ENCODE results near the gene ZNF334.

DNA sequence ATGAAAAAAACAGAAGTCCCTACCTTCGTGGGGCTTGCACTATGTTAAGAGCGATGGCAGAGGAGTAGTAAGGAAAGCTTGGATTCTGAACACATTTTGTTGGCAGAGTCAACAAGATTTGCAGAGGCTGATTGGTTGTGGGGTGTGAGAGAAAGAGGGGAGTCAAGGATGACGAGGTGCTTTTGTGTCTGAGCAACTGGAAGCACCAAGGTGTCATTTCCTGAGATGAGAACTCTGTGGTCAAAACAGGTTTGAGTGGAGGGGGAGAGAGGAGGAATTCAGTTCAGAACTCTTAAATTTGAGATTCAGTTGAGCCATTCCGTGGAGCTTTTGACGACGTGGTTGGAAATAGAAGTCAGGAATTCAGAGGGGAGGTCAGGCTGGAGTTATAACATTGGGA is 33.6 kb upstream of the ZNF334 start:
- TF ChIP-seq, protein P1, sequence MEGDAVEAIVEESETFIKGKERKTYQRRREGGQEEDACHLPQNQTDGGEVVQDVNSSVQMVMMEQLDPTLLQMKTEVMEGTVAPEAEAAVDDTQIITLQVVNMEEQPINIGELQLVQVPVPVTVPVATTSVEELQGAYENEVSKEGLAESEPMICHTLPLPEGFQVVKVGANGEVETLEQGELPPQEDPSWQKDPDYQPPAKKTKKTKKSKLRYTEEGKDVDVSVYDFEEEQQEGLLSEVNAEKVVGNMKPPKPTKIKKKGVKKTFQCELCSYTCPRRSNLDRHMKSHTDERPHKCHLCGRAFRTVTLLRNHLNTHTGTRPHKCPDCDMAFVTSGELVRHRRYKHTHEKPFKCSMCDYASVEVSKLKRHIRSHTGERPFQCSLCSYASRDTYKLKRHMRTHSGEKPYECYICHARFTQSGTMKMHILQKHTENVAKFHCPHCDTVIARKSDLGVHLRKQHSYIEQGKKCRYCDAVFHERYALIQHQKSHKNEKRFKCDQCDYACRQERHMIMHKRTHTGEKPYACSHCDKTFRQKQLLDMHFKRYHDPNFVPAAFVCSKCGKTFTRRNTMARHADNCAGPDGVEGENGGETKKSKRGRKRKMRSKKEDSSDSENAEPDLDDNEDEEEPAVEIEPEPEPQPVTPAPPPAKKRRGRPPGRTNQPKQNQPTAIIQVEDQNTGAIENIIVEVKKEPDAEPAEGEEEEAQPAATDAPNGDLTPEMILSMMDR (conservative IDR thresholded peaks at IDR 0.05) = no peak
- TF ChIP-seq EZH2 (IDR thresholded peaks at IDR 0.05; ENCODE audit: low read depth) = no peak

Measured in PC-9 (cell line).